G401.6 (cell line): Measurements from ENCODE around the gene RTBDN.
A peak's percentile ranks its signal among the peaks of the same experiment; 100 is the strongest.

Experiments used
- FAIRE-seq: peaks from 2 replicates; lab custom pipeline; 2012; peaks lifted over from hg19 to GRCh38; lab: Jason Lieb, UNC

Gene RTBDN

GRCh38 chr19:12792051-12792852 is 42.1 kb downstream of the RTBDN start:
- no peak for FAIRE-seq

DNA sequence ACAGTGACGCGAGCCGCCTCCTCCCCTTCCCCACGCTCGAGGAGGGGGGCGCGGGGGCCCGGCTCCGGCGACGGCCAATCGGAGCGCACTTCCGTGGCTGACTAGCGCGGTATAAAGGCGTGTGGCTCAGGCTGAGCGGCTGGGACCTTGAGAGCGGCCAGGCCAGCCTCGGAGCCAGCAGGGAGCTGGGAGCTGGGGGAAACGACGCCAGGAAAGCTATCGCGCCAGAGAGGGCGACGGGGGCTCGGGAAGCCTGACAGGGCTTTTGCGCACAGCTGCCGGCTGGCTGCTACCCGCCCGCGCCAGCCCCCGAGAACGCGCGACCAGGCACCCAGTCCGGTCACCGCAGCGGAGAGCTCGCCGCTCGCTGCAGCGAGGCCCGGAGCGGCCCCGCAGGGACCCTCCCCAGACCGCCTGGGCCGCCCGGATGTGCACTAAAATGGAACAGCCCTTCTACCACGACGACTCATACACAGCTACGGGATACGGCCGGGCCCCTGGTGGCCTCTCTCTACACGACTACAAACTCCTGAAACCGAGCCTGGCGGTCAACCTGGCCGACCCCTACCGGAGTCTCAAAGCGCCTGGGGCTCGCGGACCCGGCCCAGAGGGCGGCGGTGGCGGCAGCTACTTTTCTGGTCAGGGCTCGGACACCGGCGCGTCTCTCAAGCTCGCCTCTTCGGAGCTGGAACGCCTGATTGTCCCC is 42.9 kb downstream of the RTBDN start, which contains the start of gene JUNB:
Gene JUNB (plus strand): TSS at position 142 of the 706 bp plus-strand sequence. CDS start 286 bp downstream, at position 428.
- FAIRE-seq, result peak; percentile 42

- FAIRE-seq, result no peak
Observed at GRCh38 chr19:12790628-12791344, 43.6 kb downstream of the RTBDN start.

- FAIRE-seq, result peak; percentile 33
Observed at GRCh38 chr19:12789904-12790619, 44.3 kb downstream of the RTBDN start.

DNA sequence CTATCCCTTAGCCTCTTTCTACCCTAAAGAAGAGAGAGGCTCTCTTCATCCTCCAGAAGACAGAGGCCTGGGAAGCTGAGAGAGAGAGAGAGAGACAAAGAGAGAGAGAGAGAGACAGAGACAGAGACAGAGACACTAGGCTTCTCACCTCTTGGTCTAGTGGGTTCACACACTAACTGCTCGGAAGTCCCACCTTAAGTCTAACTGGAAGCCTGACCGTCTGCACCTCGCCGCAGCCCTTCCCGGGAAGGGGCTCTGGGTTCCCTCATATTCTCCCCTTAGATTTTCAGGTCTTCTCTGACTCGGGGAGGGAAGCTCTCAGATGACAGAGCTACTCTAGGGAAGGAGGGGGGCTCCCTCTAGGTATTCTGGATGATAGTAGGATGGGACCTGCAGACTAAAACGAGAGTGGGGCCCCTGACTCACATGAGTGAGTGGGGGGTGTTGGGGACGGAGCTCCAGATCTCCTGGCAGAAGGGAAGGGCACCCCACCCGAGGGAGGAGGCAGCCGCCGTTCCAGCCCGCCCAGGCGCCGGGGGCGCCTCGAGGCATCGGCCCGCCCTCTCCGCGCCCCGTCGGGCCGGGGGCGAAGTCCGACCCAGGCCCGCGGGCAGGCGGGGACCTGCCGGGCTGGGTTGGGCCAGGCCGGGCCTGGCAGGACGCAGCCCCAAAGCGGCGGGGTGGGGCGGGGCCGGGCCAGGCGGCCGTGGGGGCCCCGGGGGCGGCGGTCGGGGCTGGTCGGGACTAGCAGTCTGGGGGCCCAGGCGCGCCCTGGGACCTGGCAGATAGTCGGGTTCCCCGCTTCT is 45.1 kb downstream of the RTBDN start:
- no peak for FAIRE-seq

- no peak for FAIRE-seq
Observed at GRCh38 chr19:12788682-12789097, 45.7 kb downstream of the RTBDN start.

- FAIRE-seq, result no peak
Observed at GRCh38 chr19:12788042-12788681, 46.2 kb downstream of the RTBDN start.

- FAIRE-seq, result no peak
Observed at GRCh38 chr19:12787458-12787857, 46.9 kb downstream of the RTBDN start.

DNA sequence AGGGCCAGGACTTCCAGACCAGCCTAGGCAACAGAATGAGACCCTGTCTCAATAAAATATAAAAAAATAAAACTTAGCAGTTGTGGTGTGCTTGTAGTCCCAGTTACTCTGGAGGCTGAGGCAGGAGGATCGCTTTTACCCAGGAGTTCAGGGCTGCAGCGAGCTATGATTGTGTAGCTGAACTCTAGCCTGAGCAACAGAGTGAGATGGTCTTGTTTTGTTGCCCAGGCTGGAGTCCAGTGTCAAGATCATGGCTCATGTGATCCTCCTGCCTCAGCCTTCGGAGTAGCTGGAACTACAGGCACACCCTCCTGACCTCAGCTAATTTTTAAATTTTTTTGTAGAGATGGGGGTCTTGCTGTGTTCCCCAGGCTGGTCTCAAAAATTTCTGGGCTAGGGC is 47.4 kb downstream of the RTBDN start:
- FAIRE-seq, result no peak

GRCh38 chr19:12786141-12786870 is 48.1 kb downstream of the RTBDN start:
- no peak for FAIRE-seq

DNA sequence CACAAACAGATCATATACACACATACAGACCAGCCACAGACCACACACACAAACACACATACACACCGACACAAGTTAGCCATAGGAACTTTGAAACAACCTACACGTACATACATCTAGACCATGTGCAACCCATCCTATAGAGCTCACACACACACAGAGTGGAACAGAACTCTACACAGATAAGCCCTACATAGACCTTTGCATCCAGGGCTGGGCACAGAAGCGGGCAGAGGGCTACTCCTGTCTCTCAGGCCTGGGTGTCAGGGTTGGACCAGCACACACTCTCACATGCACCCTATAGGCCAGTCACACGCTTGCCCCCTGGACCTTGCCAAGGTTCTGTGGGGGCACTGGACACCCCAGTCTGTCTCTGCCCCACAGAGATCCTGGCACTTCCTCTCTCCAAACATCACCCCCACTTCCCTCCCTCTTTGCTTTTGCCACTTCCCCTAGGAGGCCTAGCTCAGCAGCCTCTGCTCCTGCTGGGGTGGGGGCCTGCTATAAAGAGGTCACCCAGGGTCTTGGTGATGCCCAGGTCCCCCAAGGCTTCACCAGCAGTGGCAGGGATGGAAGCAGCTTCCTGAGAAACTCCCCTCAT is 48.8 kb downstream of the RTBDN start:
- no peak for FAIRE-seq

DNA sequence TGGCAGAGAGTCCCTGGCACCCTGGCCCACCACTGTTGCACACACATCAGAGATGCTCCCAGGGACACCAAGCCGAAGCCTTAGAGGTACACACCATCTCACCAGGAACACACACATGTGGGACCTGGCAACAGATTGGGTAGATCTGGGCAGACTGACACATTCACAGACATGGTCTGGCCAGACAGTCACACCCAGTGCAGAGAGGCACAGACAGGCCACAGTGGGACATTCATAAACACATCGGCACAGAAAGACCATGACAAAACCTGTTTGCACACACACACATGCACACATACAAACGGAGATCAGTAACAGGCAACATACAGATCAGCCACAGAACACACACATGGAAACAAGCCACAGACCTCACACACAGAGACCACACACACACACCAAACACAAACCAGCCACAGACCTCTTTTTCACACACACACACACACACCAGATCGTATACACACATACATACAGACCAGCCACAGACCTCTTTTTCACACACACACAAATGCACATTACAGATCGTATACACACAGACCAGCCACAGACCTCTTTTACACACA is 49.4 kb downstream of the RTBDN start:
- FAIRE-seq, result no peak

DNA sequence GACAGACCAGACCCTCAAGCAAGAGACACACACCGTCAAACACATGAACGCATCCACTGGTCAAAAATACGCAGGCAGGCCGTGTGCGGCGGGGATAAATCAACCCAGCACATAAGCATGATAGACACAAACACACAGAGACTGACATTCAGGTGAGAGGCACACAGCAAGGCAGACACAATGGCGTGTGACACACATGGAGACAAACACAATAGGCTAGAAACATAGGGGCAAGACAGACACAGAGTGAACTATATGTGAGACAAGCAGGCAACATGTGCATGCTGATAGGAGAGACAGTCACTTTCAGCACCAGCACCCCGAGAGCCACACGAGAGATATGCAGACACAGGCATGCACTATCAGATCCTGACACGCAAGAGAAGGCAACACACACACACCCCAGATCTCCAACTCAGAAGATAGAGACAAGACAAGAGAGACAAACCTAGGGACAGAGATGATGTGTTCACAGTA is 49.9 kb downstream of the RTBDN start:
- FAIRE-seq, result no peak

- FAIRE-seq, result no peak
Observed at GRCh38 chr19:12783849-12784393, 50.5 kb downstream of the RTBDN start.

- FAIRE-seq, result no peak
Observed at GRCh38 chr19:12783291-12783848, 51.0 kb downstream of the RTBDN start.

- no peak for FAIRE-seq
Observed at GRCh38 chr19:12782424-12783290, 51.7 kb downstream of the RTBDN start.

DNA sequence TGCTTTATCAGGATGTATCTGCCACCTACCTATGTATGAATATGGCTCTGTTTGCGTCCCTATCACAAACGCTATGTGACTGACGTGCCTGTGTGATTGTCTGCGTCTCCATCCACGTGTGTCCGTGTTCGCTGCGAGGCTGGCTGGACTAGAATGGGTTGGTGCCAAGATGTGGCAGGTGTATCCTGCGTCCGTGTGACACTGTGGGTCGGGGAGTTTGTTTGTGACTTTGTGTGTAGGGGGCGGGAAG is 52.3 kb downstream of the RTBDN start:
- FAIRE-seq, result no peak
